Stomach (tissue), 9 donors: ENCODE measurements around the gene CCDC110. TPM values are rescaled to one million over a fixed set of nuclear protein-coding genes. Genes with fewer than 3 reads are reported as not detected.

Experiments
- DNase-seq, 2 donors: peaks; one replicate each; pipeline versions ENCODE4 v3.0.0 to v3.0.0-alpha.2; 2013 to 2019
- H3K27ac ChIP-seq, 5 donors: fragments of 200-600 bp in 4 of 5; sonication (generic) in 4 of 5; one replicate each; pipeline ENCODE4 v1.5.1; 2013 to 2019; ENCODE audit warnings: mild to moderate bottlenecking in 1 of 5, moderate library complexity in 1 of 5
- H3K27me3 ChIP-seq, 3 donors: fragments of 200-600 bp; sonication (generic); one replicate each; pipeline ENCODE4 v1.5.1; 2017 to 2019; ENCODE audit warnings: mixed run types in 1 of 3
- H3K36me3 ChIP-seq, 4 donors: fragments of 200-600 bp; sonication (generic); 1 replicate in 3 of 4; 2 replicates in 1 of 4; pipeline ENCODE4 v1.5.1; 2016 to 2019
- H3K4me1 ChIP-seq, 4 donors: fragments of 200-600 bp; sonication (generic); one replicate each; pipeline ENCODE4 v1.5.1; 2016 to 2019
- H3K4me3 ChIP-seq, 4 donors: fragments of 200-600 bp; sonication (generic) in 3 of 4; one replicate each; pipeline ENCODE4 v1.5.1; 2016 to 2019; ENCODE audit warnings: mild to moderate bottlenecking in 1 of 4
- H3K9me3 ChIP-seq, 4 donors: fragments of 200-600 bp; sonication (generic); one replicate each; pipeline ENCODE4 v1.5.1; 2016 to 2019
- EP300 ChIP-seq: sonication (generic); formaldehyde crosslinking; IDR thresholded peaks from one replicate; pipeline ENCODE4 v1.6.1; 2017; ENCODE audit warnings: antibody characterized with exemption
- POLR2A ChIP-seq, 4 donors: fragments of 450-650 bp; IDR thresholded peaks; one replicate each; pipeline ENCODE4 v1.6.1; 2016; ENCODE audit warnings: antibody characterized with exemption in 4 of 4, control low read depth in 2 of 4, mild to moderate bottlenecking in 1 of 4, moderate library complexity in 1 of 4
- POLR2AphosphoS5 ChIP-seq, 3 donors: sonication (generic); formaldehyde crosslinking; IDR thresholded peaks; one replicate each; pipeline ENCODE4 v1.6.1; 2016; ENCODE audit warnings: antibody characterized with exemption in 3 of 3
- WGBS, 5 donors: extraction: QIAGEN DNeasy Blood & Tissue Kit in 3 of 5; methylation state at CpG; one replicate each; pipeline versions ENCODE4 v1.1.5 to v1.1.7; 2013 to 2018; 5-methylcytosine and 5-hydroxymethylcytosine counted together
- intact Hi-C: fragments of 100-400 bp; cut with DNase I; formaldehyde crosslinking; loops from one replicate; pipeline ENCODE4 v1.15.1; 2023; ENCODE audit warnings: low total_unique reads
- polyA plus RNA-seq, 3 donors: library from polyadenylated mRNA; stranded (reverse); fragments of 200-250 nt; gene quantifications; one replicate each; pipeline ENCODE4 v1.2.3, GENCODE V29; 2013
- total RNA-seq, 5 donors: library from RNA; depleted of rRNA; stranded (reverse); fragments of >200 nt; gene quantifications; one replicate each; pipeline versions ENCODE4 v1.1.0 to v1.2.3, GENCODE V29; 2014 to 2016
- TF ChIP-seq, protein P1 (sequence below), 7 experiments: fragments of 450-650 bp in 4 of 7; fragments of 200-600 bp in 3 of 7; sonication (generic) in 3 of 7; IDR thresholded peaks; one replicate each; pipeline ENCODE4 v1.5.1; 2016 to 2019; ENCODE audit warnings: antibody characterized with exemption in 7 of 7, control low read depth in 2 of 7, mild to moderate bottlenecking in 1 of 7
- donor health status: healthy with polysubstance abuse.
- donor health status: Bipolar disorder and iron deficiency.
- donor health status: healthy.

CCDC110 gene
- total and polyA plus RNA-seq, 8 donors: 0.92 to 9.4 (median 4.0) TPM

DNA sequence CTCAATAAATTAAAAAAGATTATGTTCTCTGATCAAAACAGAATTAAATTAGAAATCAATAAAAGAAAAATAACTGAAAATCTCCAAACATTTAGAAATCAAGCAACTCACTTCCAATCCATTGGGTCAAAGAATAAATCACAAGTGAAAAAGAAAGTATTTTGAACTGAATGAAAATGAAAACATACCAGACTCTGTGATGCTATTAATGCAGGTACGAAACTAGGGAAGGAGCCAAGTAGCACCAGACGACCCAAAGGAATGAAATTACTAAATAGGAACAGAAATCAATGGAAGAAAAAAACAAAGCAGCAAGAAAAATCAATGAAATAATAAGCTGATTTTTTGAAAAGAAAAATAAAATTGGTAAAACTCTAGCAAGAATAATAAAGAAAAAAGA is 15.4 kb downstream of the CCDC110 start:
- Histone ChIP-seq H3K9me3 (no peaks in the 10 kb centered on the region), H3K4me3 (no peak overlapping the region), H3K27ac (no peak overlapping the region), H3K36me3 (peaks cover 0 to 4% (median 0%) of the 10 kb centered on the region in 4 donors), H3K27me3 (no peaks in the 10 kb centered on the region), H3K4me1 (no peaks in the 10 kb centered on the region)
- WGBS, 5 donors: 43 to 57% (median 43%) methylated on average over 2 of the region's 2 CpGs
- no peak for TF ChIP-seq EP300
- TF ChIP-seq POLR2A (IDR thresholded peaks at IDR 0.05): no peak
- TF ChIP-seq, protein P1, sequence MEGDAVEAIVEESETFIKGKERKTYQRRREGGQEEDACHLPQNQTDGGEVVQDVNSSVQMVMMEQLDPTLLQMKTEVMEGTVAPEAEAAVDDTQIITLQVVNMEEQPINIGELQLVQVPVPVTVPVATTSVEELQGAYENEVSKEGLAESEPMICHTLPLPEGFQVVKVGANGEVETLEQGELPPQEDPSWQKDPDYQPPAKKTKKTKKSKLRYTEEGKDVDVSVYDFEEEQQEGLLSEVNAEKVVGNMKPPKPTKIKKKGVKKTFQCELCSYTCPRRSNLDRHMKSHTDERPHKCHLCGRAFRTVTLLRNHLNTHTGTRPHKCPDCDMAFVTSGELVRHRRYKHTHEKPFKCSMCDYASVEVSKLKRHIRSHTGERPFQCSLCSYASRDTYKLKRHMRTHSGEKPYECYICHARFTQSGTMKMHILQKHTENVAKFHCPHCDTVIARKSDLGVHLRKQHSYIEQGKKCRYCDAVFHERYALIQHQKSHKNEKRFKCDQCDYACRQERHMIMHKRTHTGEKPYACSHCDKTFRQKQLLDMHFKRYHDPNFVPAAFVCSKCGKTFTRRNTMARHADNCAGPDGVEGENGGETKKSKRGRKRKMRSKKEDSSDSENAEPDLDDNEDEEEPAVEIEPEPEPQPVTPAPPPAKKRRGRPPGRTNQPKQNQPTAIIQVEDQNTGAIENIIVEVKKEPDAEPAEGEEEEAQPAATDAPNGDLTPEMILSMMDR (IDR thresholded peaks at IDR 0.05): no peak
- no peak for TF ChIP-seq POLR2AphosphoS5 (IDR thresholded peaks at IDR 0.05)
- intact Hi-C loops: no loop called here
- no peak for DNase-seq

DNA sequence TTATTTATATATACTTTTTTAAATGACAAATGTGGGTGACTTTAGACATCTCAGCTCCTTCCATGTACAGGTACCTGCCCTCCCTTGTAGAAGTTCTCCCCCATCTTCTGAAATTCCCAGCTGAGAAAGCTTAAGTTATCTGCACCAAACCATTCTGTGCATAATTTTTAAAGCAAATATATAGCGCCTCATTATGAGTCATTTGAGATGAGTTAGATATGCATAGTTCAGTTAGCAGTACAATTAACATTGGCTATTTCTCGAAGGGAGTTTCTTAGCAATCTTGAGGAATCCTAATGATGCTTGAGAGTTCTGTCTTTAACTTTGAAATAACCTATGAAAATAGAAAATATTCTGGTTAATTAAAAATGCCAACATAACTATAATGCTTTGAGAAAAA is 26.3 kb downstream of the CCDC110 start:
- no peak overlapping the region for H3K4me3 ChIP-seq
- no peaks in the 10 kb centered on the region for H3K9me3 ChIP-seq
- H3K27me3 ChIP-seq: no peaks in the 10 kb centered on the region
- H3K4me1 ChIP-seq: no peaks in the 10 kb centered on the region
- H3K27ac ChIP-seq: no peak overlapping the region
- H3K36me3 ChIP-seq: no peaks in the 10 kb centered on the region
- DNase-seq: no peak
- intact Hi-C loops: no loop called here
- WGBS, 5 donors: 76 to 82% (median 80%) methylated on average over 2 of the region's 2 CpGs
- TF ChIP-seq POLR2A (IDR thresholded peaks at IDR 0.05) (no peak), POLR2AphosphoS5 (IDR thresholded peaks at IDR 0.05) (no peak), EP300 (no peak)
- TF ChIP-seq, protein P1 (IDR thresholded peaks at IDR 0.05): no peak

DNA sequence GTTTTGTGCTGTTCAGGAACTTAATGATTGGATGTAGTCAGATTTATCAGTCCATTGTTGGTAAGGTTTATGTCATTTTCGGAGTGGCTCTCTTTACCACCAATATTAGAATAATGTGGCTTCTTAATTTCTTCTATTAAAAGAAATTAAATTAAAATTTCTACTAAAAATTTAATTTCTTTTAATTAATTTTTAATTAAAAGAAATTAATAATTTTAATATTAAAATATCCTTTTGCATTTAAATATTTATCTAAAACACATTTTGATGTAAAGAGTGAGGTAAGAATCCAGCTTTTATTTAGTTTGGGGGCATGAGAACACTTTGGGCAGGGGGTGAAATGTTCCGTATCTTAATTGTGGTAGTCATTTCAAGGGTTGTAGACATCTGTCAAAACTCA is 30.1 kb downstream of the CCDC110 start:
- Histone ChIP-seq H3K36me3 (no peaks in the 10 kb centered on the region), H3K27me3 (no peaks in the 10 kb centered on the region), H3K4me1 (no peaks in the 10 kb centered on the region), H3K4me3 (no peak overlapping the region), H3K9me3 (no peaks in the 10 kb centered on the region), H3K27ac (no peak overlapping the region)
- no peak for TF ChIP-seq POLR2A (IDR thresholded peaks at IDR 0.05)
- TF ChIP-seq EP300: no peak
- TF ChIP-seq, protein P1 (IDR thresholded peaks at IDR 0.05): no peak
- no peak for TF ChIP-seq POLR2AphosphoS5 (IDR thresholded peaks at IDR 0.05)
- DNase-seq: no peak
- WGBS, 5 donors: 90 to 96% (median 93%) methylated on average over 2 of the region's 2 CpGs
- intact Hi-C loops: no loop called here

DNA sequence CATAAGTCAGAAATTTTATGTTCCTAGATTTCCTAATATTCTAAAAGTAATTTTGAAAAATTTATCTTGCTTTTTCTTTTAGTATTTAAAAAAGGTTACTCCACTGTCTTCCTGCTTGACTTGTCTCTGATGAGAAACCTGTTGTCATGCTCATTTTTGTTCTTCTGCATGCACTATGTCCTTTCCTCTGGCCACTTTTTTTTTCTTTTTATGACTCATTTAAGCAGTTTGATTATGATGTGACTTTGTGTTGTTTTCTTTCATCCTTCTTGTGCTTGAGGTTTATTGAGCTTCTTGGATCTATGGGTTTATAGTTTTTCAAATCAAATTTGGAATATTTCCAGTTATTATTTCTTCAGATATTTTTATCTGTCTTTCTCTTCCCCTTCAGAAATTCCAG is 33.7 kb downstream of the CCDC110 start:
- no peaks in the 10 kb centered on the region for H3K9me3 ChIP-seq
- H3K36me3 ChIP-seq: no peaks in the 10 kb centered on the region
- H3K27ac ChIP-seq: no peak overlapping the region
- no peaks in the 10 kb centered on the region for H3K4me1 ChIP-seq
- no peak for TF ChIP-seq EP300
- TF ChIP-seq POLR2AphosphoS5 (IDR thresholded peaks at IDR 0.05): no peak
- no peak for TF ChIP-seq POLR2A (IDR thresholded peaks at IDR 0.05)
- intact Hi-C loops: no loop called here
- DNase-seq: no peak
- no peak overlapping the region for H3K4me3 ChIP-seq
- H3K27me3 ChIP-seq: no peaks in the 10 kb centered on the region

DNA sequence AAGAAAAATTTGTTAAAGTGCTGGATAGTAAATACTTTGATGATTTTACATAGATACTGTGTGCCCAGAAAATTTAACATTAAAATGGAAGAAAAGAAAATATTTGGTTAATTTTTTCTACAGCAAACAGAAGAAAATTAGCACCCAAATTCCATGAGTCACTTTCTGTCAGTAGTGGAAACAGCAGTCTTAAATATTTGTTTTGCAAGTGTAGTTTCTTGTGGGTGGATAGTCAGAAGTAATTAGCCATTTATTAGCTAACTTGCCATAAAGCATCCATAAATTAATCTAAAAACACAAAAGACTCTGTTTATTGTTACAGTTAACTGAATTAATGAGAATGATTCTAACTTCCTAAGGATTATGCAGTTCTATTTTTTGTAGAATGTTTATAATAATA is 36.1 kb downstream of the CCDC110 start:
- Histone ChIP-seq H3K27me3 (no peaks in the 10 kb centered on the region), H3K9me3 (no peaks in the 10 kb centered on the region), H3K27ac (no peak overlapping the region), H3K36me3 (no peaks in the 10 kb centered on the region), H3K4me1 (no peaks in the 10 kb centered on the region), H3K4me3 (no peak overlapping the region)
- no peak for DNase-seq
- TF ChIP-seq, protein P1 (IDR thresholded peaks at IDR 0.05): no peak
- TF ChIP-seq POLR2A (IDR thresholded peaks at IDR 0.05) (no peak), POLR2AphosphoS5 (IDR thresholded peaks at IDR 0.05) (no peak), EP300 (no peak)
- intact Hi-C loops: no loop called here
